ENCODE data around the gene CRYBA1. TPM values are rescaled to one million over a fixed set of nuclear protein-coding genes. Genes with fewer than 3 reads are reported as not detected.

CRYBA1 gene
- total RNA-seq, 2 donors from 2014 or later: not detected

Other genes starting within 250 kb of the CRYBA1 start
- gene SEZ6, start 240.8 kb upstream of the CRYBA1 start, total RNA-seq: under 1 TPM; 0.46 to 0.81 TPM
- gene PIPOX, start 203.7 kb upstream of the CRYBA1 start, total RNA-seq: 1 to 10 TPM in 1 of 2 donors, under 1 TPM in 1; 0.46 to 2.2 TPM
- gene MYO18A, start 66.5 kb upstream of the CRYBA1 start, total RNA-seq: 100 to 1,000 TPM in 1 of 2 donors, 10 to 100 TPM in 1; 84.8 to 110 TPM
- 10 to 100 TPM; 42.4 to 47.2 TPM for gene NUFIP2, start 47.3 kb downstream of the CRYBA1 start, total RNA-seq
- 10 to 100 TPM; 50.6 to 54.9 TPM for gene TAOK1, start 143.5 kb downstream of the CRYBA1 start, total RNA-seq